IMR-90 (cell line): ENCODE results near the gene TENM4.

ENCODE experiments used
- MAFK ChIP-seq: IDR thresholded peaks from 2 replicates; pipeline ENCODE4 v1.6.1; 2012; ENCODE audit warnings: low read depth, low read length, improper control_type of control experiment
- RAD21 ChIP-seq: IDR thresholded peaks from 2 replicates; pipeline ENCODE4 v1.6.1; 2012; ENCODE audit warnings: low read length, improper control_type of control experiment
- TF ChIP-seq, protein P1 (sequence below): conservative IDR thresholded peaks from 2 replicates; pipeline ENCODE4 v1.5.1; 2012; ENCODE audit warnings: mild to moderate bottlenecking, low read depth, low read length, improper control_type of control experiment

GRCh38 chr11:79481795-79482194 is 41.0 kb upstream of the TENM4 start:
- TF ChIP-seq, protein P1, sequence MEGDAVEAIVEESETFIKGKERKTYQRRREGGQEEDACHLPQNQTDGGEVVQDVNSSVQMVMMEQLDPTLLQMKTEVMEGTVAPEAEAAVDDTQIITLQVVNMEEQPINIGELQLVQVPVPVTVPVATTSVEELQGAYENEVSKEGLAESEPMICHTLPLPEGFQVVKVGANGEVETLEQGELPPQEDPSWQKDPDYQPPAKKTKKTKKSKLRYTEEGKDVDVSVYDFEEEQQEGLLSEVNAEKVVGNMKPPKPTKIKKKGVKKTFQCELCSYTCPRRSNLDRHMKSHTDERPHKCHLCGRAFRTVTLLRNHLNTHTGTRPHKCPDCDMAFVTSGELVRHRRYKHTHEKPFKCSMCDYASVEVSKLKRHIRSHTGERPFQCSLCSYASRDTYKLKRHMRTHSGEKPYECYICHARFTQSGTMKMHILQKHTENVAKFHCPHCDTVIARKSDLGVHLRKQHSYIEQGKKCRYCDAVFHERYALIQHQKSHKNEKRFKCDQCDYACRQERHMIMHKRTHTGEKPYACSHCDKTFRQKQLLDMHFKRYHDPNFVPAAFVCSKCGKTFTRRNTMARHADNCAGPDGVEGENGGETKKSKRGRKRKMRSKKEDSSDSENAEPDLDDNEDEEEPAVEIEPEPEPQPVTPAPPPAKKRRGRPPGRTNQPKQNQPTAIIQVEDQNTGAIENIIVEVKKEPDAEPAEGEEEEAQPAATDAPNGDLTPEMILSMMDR: no peak
- TF ChIP-seq MAFK (no peak), RAD21 (no peak)
